Thyroid gland (tissue), 4 donors: ENCODE results near the gene ULBP2. TPM values are rescaled to one million over a fixed set of nuclear protein-coding genes. Genes with fewer than 3 reads are reported as not detected.

ENCODE experiments used
- DNase-seq, 2 donors: peaks; one replicate each; pipeline ENCODE4 v3.0.0-alpha.2; 2019
- H3K27ac ChIP-seq, 3 donors: fragments of 200-600 bp; sonication (generic); 1 replicate in 2 of 3; 2 replicates in 1 of 3; pipeline ENCODE4 v1.5.1; 2016 to 2019; ENCODE audit warnings: mild to moderate bottlenecking in 1 of 3, moderate library complexity in 1 of 3
- H3K27me3 ChIP-seq: fragments of 200-600 bp; sonication (generic); one replicate; pipeline ENCODE4 v1.5.1; 2019
- H3K36me3 ChIP-seq, 2 donors: fragments of 200-600 bp; sonication (generic); one replicate each; pipeline ENCODE4 v1.5.1; 2016 to 2019
- H3K4me1 ChIP-seq, 2 donors: fragments of 200-600 bp; sonication (generic); one replicate each; pipeline ENCODE4 v1.5.1; 2017 to 2019
- H3K4me3 ChIP-seq, 3 donors: fragments of 200-600 bp; sonication (generic); replicated peaks in 1 of 3; 1 replicate in 2 of 3; 2 replicates in 1 of 3; pipeline ENCODE4 v1.5.1; 2016; ENCODE audit warnings: mild to moderate bottlenecking in 1 of 3
- H3K9me3 ChIP-seq: fragments of 200-600 bp; sonication (generic); one replicate; pipeline ENCODE4 v1.5.1; 2017
- POLR2A ChIP-seq, 2 donors: fragments of 450-650 bp; IDR thresholded peaks; one replicate each; pipeline ENCODE4 v1.6.1; 2017; ENCODE audit warnings: antibody characterized with exemption in 2 of 2, mild to moderate bottlenecking in 2 of 2, moderate library complexity in 1 of 2
- WGBS, 2 donors: methylation state at CpG; one replicate each; pipeline ENCODE4 v1.1.5; 2017; 5-methylcytosine and 5-hydroxymethylcytosine counted together
- intact Hi-C: fragments of 100-400 bp; cut with DNase I; formaldehyde crosslinking; loops from one replicate; pipeline ENCODE4 v1.15.1; 2023
- total RNA-seq, 4 donors: library from RNA; depleted of rRNA; stranded (reverse); fragments of >200 nt; gene quantifications; one replicate each; pipeline ENCODE4 v1.2.3, GENCODE V29; 2016
- TF ChIP-seq, protein P1 (sequence below), 6 experiments: fragments of 200-600 bp in 3 of 6; fragments of 450-650 bp in 3 of 6; sonication (generic) in 3 of 6; IDR thresholded peaks; one replicate each; pipeline ENCODE4 v1.5.1; 2016 to 2019; ENCODE audit warnings: antibody characterized with exemption in 6 of 6, mild to moderate bottlenecking in 2 of 6, inconsistent platforms in 1 of 6, moderate library complexity in 1 of 6

The ULBP2 gene
- total RNA-seq, 4 donors from 2014 or later, result 0.78 to 1.5 TPM; not detected in 2

GRCh38 chr6:149977221-149977620 lies 35.4 kb downstream of the ULBP2 start:
- H3K4me1 ChIP-seq, result no peaks in the 10 kb centered on the region
- no peak for DNase-seq
- H3K36me3 ChIP-seq, result no peaks in the 10 kb centered on the region
- H3K4me3 ChIP-seq, result no peak overlapping the region
- H3K27me3 ChIP-seq, result no peaks in the 10 kb centered on the region
- no peak overlapping the region for H3K27ac ChIP-seq
- WGBS, 2 donors, result 84 to 93% methylated on average over 4 of the region's 4 CpGs
- no peaks in the 10 kb centered on the region for H3K9me3 ChIP-seq
- intact Hi-C loops, result no loop called here
- no peak for TF ChIP-seq POLR2A (IDR thresholded peaks at IDR 0.05)
- TF ChIP-seq, protein P1, sequence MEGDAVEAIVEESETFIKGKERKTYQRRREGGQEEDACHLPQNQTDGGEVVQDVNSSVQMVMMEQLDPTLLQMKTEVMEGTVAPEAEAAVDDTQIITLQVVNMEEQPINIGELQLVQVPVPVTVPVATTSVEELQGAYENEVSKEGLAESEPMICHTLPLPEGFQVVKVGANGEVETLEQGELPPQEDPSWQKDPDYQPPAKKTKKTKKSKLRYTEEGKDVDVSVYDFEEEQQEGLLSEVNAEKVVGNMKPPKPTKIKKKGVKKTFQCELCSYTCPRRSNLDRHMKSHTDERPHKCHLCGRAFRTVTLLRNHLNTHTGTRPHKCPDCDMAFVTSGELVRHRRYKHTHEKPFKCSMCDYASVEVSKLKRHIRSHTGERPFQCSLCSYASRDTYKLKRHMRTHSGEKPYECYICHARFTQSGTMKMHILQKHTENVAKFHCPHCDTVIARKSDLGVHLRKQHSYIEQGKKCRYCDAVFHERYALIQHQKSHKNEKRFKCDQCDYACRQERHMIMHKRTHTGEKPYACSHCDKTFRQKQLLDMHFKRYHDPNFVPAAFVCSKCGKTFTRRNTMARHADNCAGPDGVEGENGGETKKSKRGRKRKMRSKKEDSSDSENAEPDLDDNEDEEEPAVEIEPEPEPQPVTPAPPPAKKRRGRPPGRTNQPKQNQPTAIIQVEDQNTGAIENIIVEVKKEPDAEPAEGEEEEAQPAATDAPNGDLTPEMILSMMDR (IDR thresholded peaks at IDR 0.05), result no peak

- TF ChIP-seq, protein P1 (IDR thresholded peaks at IDR 0.05), result no peak
- no peak for TF ChIP-seq POLR2A (IDR thresholded peaks at IDR 0.05)
- Histone ChIP-seq H3K36me3 (no peaks in the 10 kb centered on the region), H3K4me1 (no peaks in the 10 kb centered on the region), H3K9me3 (no peaks in the 10 kb centered on the region), H3K4me3 (no peak overlapping the region), H3K27ac (no peak overlapping the region), H3K27me3 (no peaks in the 10 kb centered on the region)
- intact Hi-C loops, result no loop called here
- DNase-seq, result no peak
Observed at GRCh38 chr6:149978610-149979009, 36.8 kb downstream of the ULBP2 start.

DNA sequence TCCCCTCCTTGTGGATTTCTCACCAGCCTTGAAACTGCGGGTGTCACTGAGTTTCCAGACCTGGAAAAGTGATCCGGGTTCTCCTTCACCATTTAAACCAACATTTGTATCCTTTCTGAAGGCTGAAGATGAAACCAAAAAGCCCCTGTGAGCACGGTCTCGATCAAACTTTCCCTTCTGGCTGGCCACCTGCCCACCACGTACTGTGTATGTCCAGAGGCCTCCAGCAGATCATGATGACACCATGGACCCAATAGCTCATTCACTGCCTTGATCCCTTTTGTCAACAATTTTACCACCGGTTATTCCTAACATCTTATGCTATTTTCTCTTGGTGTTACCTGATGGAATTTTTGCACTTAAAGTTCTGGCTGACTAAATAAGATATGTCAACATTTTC lies 37.5 kb downstream of the ULBP2 start:
- no peak overlapping the region for H3K27ac ChIP-seq
- intact Hi-C loops, result no loop called here
- DNase-seq, result no peak
- TF ChIP-seq, protein P1 (IDR thresholded peaks at IDR 0.05), result no peak
- TF ChIP-seq POLR2A (IDR thresholded peaks at IDR 0.05), result no peak
- no peaks in the 10 kb centered on the region for H3K9me3 ChIP-seq
- H3K4me1 ChIP-seq, result no peaks in the 10 kb centered on the region
- H3K4me3 ChIP-seq, result no peak overlapping the region
- 80 to 82% methylated on average over 6 of the region's 6 CpGs for WGBS, 2 donors
- H3K36me3 ChIP-seq, result no peaks in the 10 kb centered on the region
- no peaks in the 10 kb centered on the region for H3K27me3 ChIP-seq

DNA sequence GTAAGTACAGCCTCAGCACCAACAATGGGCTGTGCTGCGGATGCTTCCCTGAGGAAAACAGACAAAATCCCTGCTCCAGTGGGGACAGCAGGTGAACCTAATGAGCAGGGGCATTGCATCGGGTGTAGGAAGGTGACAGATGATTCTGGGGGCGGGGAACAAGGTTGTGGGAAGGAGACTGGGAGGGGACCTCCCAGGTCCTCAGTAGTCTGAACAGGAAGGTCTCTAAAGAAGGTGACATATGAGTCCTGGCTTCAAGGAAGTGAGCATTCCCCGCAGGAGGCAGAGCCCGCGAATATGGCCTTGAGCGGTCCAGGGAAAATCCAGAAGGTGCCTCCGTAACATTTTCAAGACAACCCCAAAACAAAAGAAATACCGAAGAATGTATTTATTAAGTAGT lies 41.3 kb downstream of the ULBP2 start:
- WGBS, 2 donors, result 33 to 35% methylated on average over 9 of the region's 9 CpGs
- no peaks in the 10 kb centered on the region for H3K9me3 ChIP-seq
- no peak for DNase-seq

GRCh38 chr6:149984773-149985172 lies 43.0 kb downstream of the ULBP2 start:
- H3K27ac ChIP-seq, result no peak overlapping the region
- intact Hi-C loops, result no loop called here
- peaks cover 0 to 5% of the 10 kb centered on the region in 2 donors for H3K4me1 ChIP-seq
- DNase-seq, result no peak
- no peak overlapping the region for H3K4me3 ChIP-seq
- H3K36me3 ChIP-seq, result no peaks in the 10 kb centered on the region
- H3K9me3 ChIP-seq, result no peaks in the 10 kb centered on the region
- TF ChIP-seq, protein P1 (IDR thresholded peaks at IDR 0.05), result no peak
- WGBS, 2 donors, result 58 to 63% methylated on average over 5 of the region's 5 CpGs
- H3K27me3 ChIP-seq, result peaks cover 20% of the 10 kb centered on the region

More for the DNA sequence above, 41.3 kb downstream of the ULBP2 start:
- intact Hi-C loops, result no loop called here
- peaks cover 10% of the 10 kb centered on the region for H3K27me3 ChIP-seq
- no peaks in the 10 kb centered on the region for H3K4me1 ChIP-seq
- H3K27ac ChIP-seq, result no peak overlapping the region
- TF ChIP-seq, protein P1 (IDR thresholded peaks at IDR 0.05), result no peak
- no peak for TF ChIP-seq POLR2A (IDR thresholded peaks at IDR 0.05)
- H3K36me3 ChIP-seq, result no peaks in the 10 kb centered on the region
- H3K4me3 ChIP-seq, result no peak overlapping the region
